HCT116 (cell line): Measurements from ENCODE around the gene ADH6. TPM values are rescaled to one million over a fixed set of nuclear protein-coding genes. Genes with fewer than 3 reads are reported as not detected.

Source experiments
- ATAC-seq: fragments of 200-7000 bp; cut with Tn5 transposase; 2 replicates; pipeline ENCODE4 v1.9.1; 2020; ENCODE audit warnings: mild to moderate bottlenecking, moderate library complexity
- BruUV-seq: library from RNA; stranded (reverse); fragments of 400-500 nt; replicated peaks from 2 replicates; lab custom pipeline; 2021; lab: Mats Ljungman, UMichigan
- CTCF ChIA-PET: fragments of 300-600 bp; sonication (Branson Sonifier 250); formaldehyde crosslinking; loops from one replicate; lab custom pipeline; 2021; ENCODE audit warnings: antibody characterized with exemption; lab: Charles Lee
- POLR2A ChIA-PET: fragments of 300-600, 350-600 bp; sonication (Branson Sonifier 250); formaldehyde crosslinking; loops from one replicate; lab custom pipeline; 2021; ENCODE audit warnings: antibody characterized with exemption; lab: Charles Lee
- RAD21 ChIA-PET, 2 experiments: fragments of 300-600 bp; sonication (Branson Sonifier 250); formaldehyde crosslinking; loops; one replicate each; lab custom pipeline; 2023; ENCODE audit warnings: low total read pairs in 2 of 2; ENCODE audit not compliant: uncharacterized antibody in 2 of 2, unreplicated experiment in 2 of 2, low non-redundant PET in 1 of 2; lab: Charles Lee
- DNase-seq: peaks from one replicate; pipeline ENCODE4 v3.0.0-alpha.2; 2010; ENCODE audit warnings: low read depth, low spot score
- H2AFZ ChIP-seq: fragments of 200-600 bp; shearing (Covaris generic), sonication (generic); 2 replicates; pipeline ENCODE4 v1.6.1; 2017; ENCODE audit warnings: low read depth, mixed run types, mixed read lengths, antibody characterized with exemption, low read length; ENCODE audit not compliant: poor library complexity, severe bottlenecking
- H3K27ac ChIP-seq: 2 replicates; pipeline ENCODE4 v1.5.1; 2012; ENCODE audit warnings: low read depth, low read length
- H3K27me3 ChIP-seq: fragments of 200-600 bp; sonication (generic); 2 replicates; pipeline ENCODE4 v1.6.1; 2016; ENCODE audit warnings: mixed run types, low read length, mixed read lengths; ENCODE audit not compliant: insufficient read depth
- H3K36me3 ChIP-seq, 2 experiments: fragments of 200-500 bp in 1 of 2; fragments of 200-600 bp in 1 of 2; sonication (Bioruptor generic) in 1 of 2; sonication (generic) in 1 of 2; 2 replicates each; pipeline versions ENCODE4 v1.5.1 to v1.6.1; 2014 to 2016; ENCODE audit warnings: low read length in 2 of 2, inconsistent platforms in 1 of 2, mixed read lengths in 1 of 2, mixed run types in 1 of 2; ENCODE audit not compliant: insufficient read depth in 2 of 2, control insufficient read depth in 1 of 2
- H3K4me1 ChIP-seq, 2 experiments: fragments of 200-600 bp in 1 of 2; sonication (generic) in 1 of 2; 2 replicates each; pipeline versions ENCODE4 v1.5.1 to v1.6.1; 2012 to 2017; ENCODE audit warnings: low read length in 2 of 2, inconsistent platforms in 1 of 2, mild to moderate bottlenecking in 1 of 2, mixed read lengths in 1 of 2, mixed run types in 1 of 2, moderate library complexity in 1 of 2; ENCODE audit not compliant: insufficient read depth in 2 of 2, control insufficient read depth in 1 of 2
- H3K4me2 ChIP-seq: fragments of 200-600 bp; sonication (generic); 2 replicates; pipeline ENCODE4 v1.6.1; 2017; ENCODE audit warnings: mixed run types, low read length, mixed read lengths
- H3K4me3 ChIP-seq, 2 experiments: fragments of 200-600 bp in 1 of 2; sonication (generic) in 1 of 2; replicated peaks in 1 of 2; 2 replicates each; pipeline ENCODE4 v1.5.1; 2011 to 2016; ENCODE audit warnings: low read length in 2 of 2, control low read depth in 1 of 2, low read depth in 1 of 2, mild to moderate bottlenecking in 1 of 2, mixed read lengths in 1 of 2, mixed run types in 1 of 2
- H3K79me2 ChIP-seq: fragments of 200-600 bp; sonication (generic); 2 replicates; pipeline ENCODE4 v1.6.1; 2017; ENCODE audit warnings: mild to moderate bottlenecking, mixed run types, low read length, moderate library complexity, mixed read lengths; ENCODE audit not compliant: insufficient read depth
- H3K9ac ChIP-seq: fragments of 200-600 bp; sonication (generic); 2 replicates; pipeline ENCODE4 v1.6.1; 2016; ENCODE audit warnings: low read length, mixed read lengths
- H3K9me2 ChIP-seq: fragments of 200-600 bp; sonication (generic), shearing (Covaris generic); 2 replicates; pipeline ENCODE4 v1.6.1; 2017; ENCODE audit warnings: mixed run types, mild to moderate bottlenecking, moderate library complexity; ENCODE audit not compliant: insufficient read depth
- H3K9me3 ChIP-seq, 2 experiments: fragments of 200-500 bp in 1 of 2; fragments of 200-600 bp in 1 of 2; sonication (Bioruptor generic) in 1 of 2; sonication (generic) in 1 of 2; 2 replicates each; pipeline ENCODE4 v1.6.1; 2014 to 2017; ENCODE audit warnings: low read length in 2 of 2, mixed read lengths in 2 of 2, inconsistent platforms in 1 of 2, low read depth in 1 of 2, mild to moderate bottlenecking in 1 of 2, mixed run types in 1 of 2, moderate library complexity in 1 of 2; ENCODE audit not compliant: control insufficient read depth in 1 of 2, insufficient read depth in 1 of 2
- H4K20me1 ChIP-seq: fragments of 200-600 bp; sonication (generic), shearing (Covaris generic); 2 replicates; pipeline ENCODE4 v1.6.1; 2017; ENCODE audit warnings: mixed run types, mild to moderate bottlenecking, moderate library complexity; ENCODE audit not compliant: insufficient read depth
- ATF3 ChIP-seq: IDR thresholded peaks from 2 replicates; pipeline ENCODE4 v1.6.1; 2012
- CBX3 ChIP-seq: IDR thresholded peaks from 2 replicates; pipeline ENCODE4 v1.6.1; 2012; ENCODE audit warnings: low read depth
- CEBPB ChIP-seq: IDR thresholded peaks from 2 replicates; pipeline ENCODE4 v1.6.1; 2012; ENCODE audit warnings: low read depth
- CTCF ChIP-seq, 3 experiments: fragments of 200-600 bp in 1 of 3; sonication (generic) in 1 of 3; IDR thresholded peaks in 2 of 3; conservative IDR thresholded peaks in 1 of 3; 2 replicates each; pipeline ENCODE4 v1.5.1; 2012 to 2017; ENCODE audit warnings: low read depth in 2 of 3, low read length in 2 of 3, antibody characterized with exemption in 1 of 3, borderline replicate concordance in 1 of 3, control low read depth in 1 of 3, mild to moderate bottlenecking in 1 of 3, mixed read lengths in 1 of 3, mixed run types in 1 of 3, moderate library complexity in 1 of 3; ENCODE audit not compliant: insufficient read depth in 1 of 3
- EGR1 ChIP-seq: IDR thresholded peaks from 2 replicates; pipeline ENCODE4 v1.6.1; 2012; ENCODE audit warnings: low read depth
- ELF1 ChIP-seq: IDR thresholded peaks from 2 replicates; pipeline ENCODE4 v1.6.1; 2012; ENCODE audit warnings: low read depth, borderline replicate concordance
- EZH2 ChIP-seq: fragments of 200-600 bp; sonication (generic); IDR thresholded peaks from 2 replicates; pipeline ENCODE4 v1.6.1; 2017; ENCODE audit warnings: antibody characterized with exemption, mixed run types
- EZH2phosphoT487 ChIP-seq: fragments of 200-600 bp; IDR thresholded peaks from 2 replicates; pipeline ENCODE4 v1.6.1; 2018; ENCODE audit warnings: antibody characterized with exemption, borderline replicate concordance
- FOSL1 ChIP-seq: IDR thresholded peaks from 2 replicates; pipeline ENCODE4 v1.6.1; 2012; ENCODE audit warnings: low read depth
- JUND ChIP-seq: IDR thresholded peaks from 2 replicates; pipeline ENCODE4 v1.6.1; 2012
- POLR2A ChIP-seq: IDR thresholded peaks from 2 replicates; pipeline ENCODE4 v1.7.0; 2011; ENCODE audit warnings: borderline replicate concordance; ENCODE audit not compliant: insufficient read depth, insufficient read length; ENCODE audit errors: extremely low read depth
- POLR2AphosphoS5 ChIP-seq: IDR thresholded peaks from 2 replicates; pipeline ENCODE4 v1.6.1; 2011; ENCODE audit warnings: mild to moderate bottlenecking, low read depth, low read length, moderate library complexity
- RAD21 ChIP-seq: IDR thresholded peaks from 2 replicates; pipeline ENCODE4 v1.6.1; 2012; ENCODE audit warnings: low read depth, mild to moderate bottlenecking
- SIN3A ChIP-seq: IDR thresholded peaks from 2 replicates; pipeline ENCODE4 v1.6.1; 2012; ENCODE audit warnings: low read depth
- SRF ChIP-seq: IDR thresholded peaks from 2 replicates; pipeline ENCODE4 v1.6.1; 2012; ENCODE audit warnings: low read depth
- TCF7L2 ChIP-seq: IDR thresholded peaks from 2 replicates; pipeline ENCODE4 v1.7.0; 2011; ENCODE audit warnings: borderline replicate concordance, inconsistent platforms; ENCODE audit not compliant: insufficient read depth, insufficient read length; ENCODE audit errors: extremely low read depth
- YY1 ChIP-seq: IDR thresholded peaks from 2 replicates; pipeline ENCODE4 v1.6.1; 2011; ENCODE audit warnings: low read length, low read depth, moderate library complexity, mild to moderate bottlenecking; ENCODE audit not compliant: insufficient replicate concordance; ENCODE audit errors: extremely low read depth
- ZBTB33 ChIP-seq: IDR thresholded peaks from 2 replicates; pipeline ENCODE4 v1.6.1; 2011; ENCODE audit warnings: mild to moderate bottlenecking, low read length, moderate library complexity; ENCODE audit not compliant: insufficient replicate concordance; ENCODE audit errors: extremely low read depth
- intact Hi-C: fragments of 100-400 bp; cut with micrococcal nuclease; formaldehyde crosslinking; loops from 2 replicates; pipeline ENCODE4 v1.10.0; 2022
- total RNA-seq: library from RNA; stranded (reverse); gene quantifications from one replicate; pipeline ENCODE4 v1.2.1, GENCODE V29; 2021; ENCODE audit not compliant: unreplicated experiment

Gene ADH6
- total RNA-seq, 1 experiment from 2014 or later = not detected

GRCh38 chr4:99221980-99222379 is 2.9 kb upstream of the ADH6 start:
- H3K27me3 ChIP-seq = no peaks in the 10 kb centered on the region
- no peak overlapping the region for H3K9ac ChIP-seq
- H3K79me2 ChIP-seq = no peaks in the 10 kb centered on the region
- RAD21 ChIA-PET = no interaction called here
- intact Hi-C loops = no loop called here
- H4K20me1 ChIP-seq = no peaks in the 10 kb centered on the region
- H3K9me2 ChIP-seq = no peaks in the 10 kb centered on the region
- no TSS peak for BruUV-seq
- H3K27ac ChIP-seq = no peak overlapping the region
- H2AFZ ChIP-seq = no peak overlapping the region
- no peaks in the 10 kb centered on the region for H3K36me3 ChIP-seq
- TF ChIP-seq SIN3A (no peak), ATF3 (no peak), FOSL1 (no peak)
- TF ChIP-seq, all 23 proteins: peak for 0
- CTCF ChIA-PET = no interaction called here
- no peaks in the 10 kb centered on the region for H3K9me3 ChIP-seq
- POLR2A ChIA-PET = no interaction called here
- DNase-seq = no peak
- ATAC-seq = no peak
- no peaks in the 10 kb centered on the region for H3K4me1 ChIP-seq
- H3K4me3 ChIP-seq = no peak overlapping the region
- no peak overlapping the region for H3K4me2 ChIP-seq

- POLR2A ChIA-PET = interaction anchor here (0.6 kb wide), 1 partner anchor 49 kb away, joined by 4 read pairs; no protein-coding TSS in a partner anchor
- CTCF ChIA-PET = no interaction called here
- intact Hi-C loops = no loop called here
- no peak for TF ChIP-seq POLR2AphosphoS5
- no peak for TF ChIP-seq FOSL1
- TF ChIP-seq JUND = no peak
- TF ChIP-seq ATF3 = no peak
- TF ChIP-seq EZH2phosphoT487 = no peak
- TF ChIP-seq ELF1 = no peak
- no peak for TF ChIP-seq RAD21
- TF ChIP-seq EGR1 = no peak
- no peak for TF ChIP-seq CBX3
- TF ChIP-seq ZBTB33 = no peak
- no peak for TF ChIP-seq CTCF (IDR thresholded peaks at IDR 0.05 in 2 of 3, conservative IDR thresholded peaks at IDR 0.05 in 1 of 3; ENCODE audit: borderline replicate concordance in 1 of 3, insufficient read depth in 1 of 3, low read depth in 2 of 3, low read length in 2 of 3)
- TF ChIP-seq POLR2A = no peak
- no peak for TF ChIP-seq SRF
- TF ChIP-seq YY1 = no peak
- TF ChIP-seq EZH2 = no peak
- TF ChIP-seq TCF7L2 = no peak
- TF ChIP-seq CEBPB = no peak
- TF ChIP-seq SIN3A = no peak
Measured at GRCh38 chr4:99219479-99219878, 433 bp upstream of the ADH6 start.

More at GRCh38 chr4:99219479-99219878, 433 bp upstream of the ADH6 start:
- H3K4me3 ChIP-seq = no peak overlapping the region
- H3K9me2 ChIP-seq = no peaks in the 10 kb centered on the region
- H3K27ac ChIP-seq = no peak overlapping the region
- no peaks in the 10 kb centered on the region for H4K20me1 ChIP-seq
- no peak overlapping the region for H2AFZ ChIP-seq
- H3K4me1 ChIP-seq = no peaks in the 10 kb centered on the region
- no TSS peak for BruUV-seq
- ATAC-seq (no peak), DNase-seq (no peak)
- no peak overlapping the region for H3K9ac ChIP-seq
- H3K9me3 ChIP-seq = no peaks in the 10 kb centered on the region
- RAD21 ChIA-PET = no interaction called here
- H3K27me3 ChIP-seq = no peaks in the 10 kb centered on the region
- no peaks in the 10 kb centered on the region for H3K79me2 ChIP-seq
- H3K4me2 ChIP-seq = no peak overlapping the region
- H3K36me3 ChIP-seq = no peaks in the 10 kb centered on the region
